Endothelial cell of umbilical vein (primary cell): Measurements from ENCODE around the gene EFS.

Source experiments
- CTCF ChIP-seq, 2 donors: IDR thresholded peaks; 1 replicate in 1 of 2; 2 replicates in 1 of 2; pipeline ENCODE4 v1.5.1; 2011; ENCODE audit warnings: low read length in 2 of 2, mild to moderate bottlenecking in 2 of 2, moderate library complexity in 2 of 2, control low read depth in 1 of 2, inconsistent platforms in 1 of 2, low read depth in 1 of 2; ENCODE audit not compliant: insufficient read depth in 1 of 2; ENCODE audit errors: extremely low read depth in 1 of 2
- MAX ChIP-seq: IDR thresholded peaks from 2 replicates; pipeline ENCODE4 v1.6.1; 2011; ENCODE audit not compliant: insufficient read depth, insufficient read length
- POLR2AphosphoS5 ChIP-seq: IDR thresholded peaks from 2 replicates; pipeline ENCODE4 v1.6.1; 2012; ENCODE audit warnings: low read depth, mild to moderate bottlenecking, control low read depth, low read length, moderate library complexity; ENCODE audit not compliant: insufficient read depth

GRCh38 chr14:23407516-23408306 lies 42.7 kb upstream of the EFS start, which contains the start of gene MYH6:
- no peak for TF ChIP-seq CTCF (IDR thresholded peaks at IDR 0.05; ENCODE audit: extremely low read depth in 1 of 2, insufficient read depth in 1 of 2, low read depth in 1 of 2, low read length in 2 of 2)
- TF ChIP-seq POLR2AphosphoS5 = no peak
- no peak for TF ChIP-seq MAX
